ENCODE data around the gene BBLN. TPM values are rescaled to one million over a fixed set of nuclear protein-coding genes. Genes with fewer than 3 reads are reported as not detected.
"Not testable (repeated sequence)": the region's sequence is repeated elsewhere in the genome, so short reads cannot be mapped to it uniquely, and the experiment has no call there.

BBLN gene
- total RNA-seq, 4 donors from 2014 or later = 202 to 310 (median 243) TPM

- Histone ChIP-seq H3K9me3 (peaks cover 0 to 7% (median 0%) of the 10 kb centered on the region in 4 donors), H3K27ac (no peak overlapping the region), H3K36me3 (peaks cover 13 to 91% (median 41%) of the 10 kb centered on the region in 3 donors), H3K4me1 (no peaks in the 10 kb centered on the region), H3K27me3 (no peaks in the 10 kb centered on the region), H3K4me3 (no peak overlapping the region)
- 88 to 89% methylated on average over 8 of the region's 8 CpGs for WGBS, 2 donors
- TF ChIP-seq POLR2A (IDR thresholded peaks at IDR 0.05) = no peak
- TF ChIP-seq, protein P1, sequence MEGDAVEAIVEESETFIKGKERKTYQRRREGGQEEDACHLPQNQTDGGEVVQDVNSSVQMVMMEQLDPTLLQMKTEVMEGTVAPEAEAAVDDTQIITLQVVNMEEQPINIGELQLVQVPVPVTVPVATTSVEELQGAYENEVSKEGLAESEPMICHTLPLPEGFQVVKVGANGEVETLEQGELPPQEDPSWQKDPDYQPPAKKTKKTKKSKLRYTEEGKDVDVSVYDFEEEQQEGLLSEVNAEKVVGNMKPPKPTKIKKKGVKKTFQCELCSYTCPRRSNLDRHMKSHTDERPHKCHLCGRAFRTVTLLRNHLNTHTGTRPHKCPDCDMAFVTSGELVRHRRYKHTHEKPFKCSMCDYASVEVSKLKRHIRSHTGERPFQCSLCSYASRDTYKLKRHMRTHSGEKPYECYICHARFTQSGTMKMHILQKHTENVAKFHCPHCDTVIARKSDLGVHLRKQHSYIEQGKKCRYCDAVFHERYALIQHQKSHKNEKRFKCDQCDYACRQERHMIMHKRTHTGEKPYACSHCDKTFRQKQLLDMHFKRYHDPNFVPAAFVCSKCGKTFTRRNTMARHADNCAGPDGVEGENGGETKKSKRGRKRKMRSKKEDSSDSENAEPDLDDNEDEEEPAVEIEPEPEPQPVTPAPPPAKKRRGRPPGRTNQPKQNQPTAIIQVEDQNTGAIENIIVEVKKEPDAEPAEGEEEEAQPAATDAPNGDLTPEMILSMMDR (IDR thresholded peaks at IDR 0.05) = no peak
- TF ChIP-seq EP300 (IDR thresholded peaks at IDR 0.05) = no peak
- DNase-seq (ENCODE audit: low spot score in 2 of 2) = no peak
Observed at GRCh38 chr9:128180001-128180400, 19.9 kb downstream of the BBLN start.

DNA sequence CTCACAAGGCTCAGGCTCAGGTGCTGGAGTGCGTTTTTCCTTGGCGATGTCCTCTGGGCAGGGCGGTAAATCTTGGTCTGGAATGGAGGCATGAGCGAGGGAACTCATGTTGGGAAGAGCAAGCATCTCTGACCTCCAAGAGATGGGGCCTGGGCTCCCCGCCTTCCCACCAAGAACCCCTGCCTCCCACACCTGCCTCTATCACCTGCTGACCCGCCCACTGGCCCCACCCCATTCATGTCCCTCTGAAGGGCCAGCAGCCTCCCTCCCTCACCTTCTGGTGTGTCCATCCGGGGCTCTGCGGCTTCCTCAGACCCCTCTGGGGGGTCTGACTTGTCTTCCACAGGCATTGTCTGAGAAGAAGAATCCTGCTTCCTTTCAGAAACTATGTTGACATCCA, 20.4 kb downstream of the BBLN start:
- Histone ChIP-seq H3K4me1 (no peaks in the 10 kb centered on the region), H3K4me3 (no peak overlapping the region), H3K36me3 (peaks cover 13 to 91% (median 41%) of the 10 kb centered on the region in 3 donors), H3K27me3 (no peaks in the 10 kb centered on the region), H3K9me3 (peaks cover 0 to 7% (median 0%) of the 10 kb centered on the region in 4 donors), H3K27ac (no peak overlapping the region)
- no peak for DNase-seq (ENCODE audit: low spot score in 2 of 2)
- no peak for TF ChIP-seq POLR2A (IDR thresholded peaks at IDR 0.05)
- no peak for TF ChIP-seq EP300 (IDR thresholded peaks at IDR 0.05)
- WGBS, 2 donors = 97 to 98% methylated on average over 8 of the region's 8 CpGs

DNA sequence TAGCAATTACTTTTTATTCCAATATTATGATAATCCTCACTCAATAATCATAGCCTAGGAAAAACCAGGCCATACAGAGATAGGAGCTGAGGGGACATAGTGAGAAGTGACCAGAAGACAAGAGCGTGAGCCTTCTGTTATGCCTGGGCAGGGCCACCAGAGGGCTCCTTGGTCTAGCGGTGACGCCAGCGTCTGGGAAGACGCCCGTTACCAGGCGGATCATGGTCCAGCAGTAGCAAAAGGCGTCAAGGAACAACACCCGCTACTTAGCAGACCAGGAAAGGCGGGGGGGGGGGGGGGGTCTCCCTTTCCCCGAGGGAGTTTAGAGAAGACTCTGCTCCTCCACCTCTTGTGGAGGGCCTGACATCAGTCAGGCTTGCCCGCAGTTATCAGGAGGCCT, 21.4 kb downstream of the BBLN start:
- not testable (repeated sequence) for H3K4me1 ChIP-seq, H3K4me3 ChIP-seq, H3K9me3 ChIP-seq, H3K27me3 ChIP-seq, H3K27ac ChIP-seq
- WGBS, 2 donors = 13 to 21% methylated on average over 10 to 12 of the region's 12 CpGs
- H3K36me3 ChIP-seq = peaks cover 13 to 91% (median 34%) of the 10 kb centered on the region in 3 donors
- peak in 1 of 2 donors; percentile 33 for DNase-seq (ENCODE audit: low spot score in 2 of 2)
- TF ChIP-seq, protein P1 (IDR thresholded peaks at IDR 0.05) = peak; percentile 36 to 60 (median 48)

DNA sequence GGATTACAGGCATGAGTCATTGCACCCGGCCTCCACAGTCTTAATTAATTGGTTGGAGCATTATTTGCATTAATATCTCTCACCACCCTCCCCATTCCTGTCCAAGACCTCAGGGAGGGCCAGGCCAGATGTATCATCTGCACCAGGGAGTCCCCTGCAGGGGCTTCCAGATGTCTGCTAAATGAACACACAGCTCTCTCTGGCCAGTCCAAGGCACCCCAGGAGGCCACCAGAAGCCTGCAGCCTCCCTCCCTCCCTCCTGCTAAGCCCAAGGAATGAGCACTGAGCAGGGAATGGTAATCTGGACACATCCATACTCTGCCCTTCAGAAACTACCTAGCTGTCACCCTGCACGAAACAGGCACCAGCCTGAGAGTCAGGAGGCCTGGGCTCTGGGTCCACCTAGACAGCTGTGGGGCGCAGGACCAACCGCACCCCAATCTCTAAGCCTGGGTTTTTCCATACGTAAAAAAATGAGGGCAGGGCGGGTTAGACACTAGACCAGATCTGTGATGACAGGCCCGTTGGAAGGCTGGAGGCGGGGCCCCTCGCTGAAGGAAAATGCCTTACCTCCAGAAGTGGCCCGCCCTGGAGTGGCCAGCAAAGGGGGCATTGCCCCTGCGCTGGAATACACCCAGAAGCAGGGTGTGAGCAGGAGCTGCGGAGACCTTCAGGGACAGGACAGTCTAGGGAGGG, 23.0 kb downstream of the BBLN start:
- H3K36me3 ChIP-seq = peaks cover 13 to 88% (median 39%) of the 10 kb centered on the region in 3 donors
- DNase-seq (ENCODE audit: low spot score in 2 of 2) = no peak
- peaks cover 0 to 7% (median 0%) of the 10 kb centered on the region in 4 donors for H3K9me3 ChIP-seq
- H3K27me3 ChIP-seq = no peaks in the 10 kb centered on the region
- no peak for TF ChIP-seq EP300 (IDR thresholded peaks at IDR 0.05)
- TF ChIP-seq, protein P1 (IDR thresholded peaks at IDR 0.05) = no peak
- no peak for TF ChIP-seq POLR2A (IDR thresholded peaks at IDR 0.05)
- no peaks in the 10 kb centered on the region for H3K4me1 ChIP-seq
- H3K27ac ChIP-seq = no peak overlapping the region
- WGBS, 2 donors = 87% methylated on average over 12 of the region's 12 CpGs
- H3K4me3 ChIP-seq = no peak overlapping the region

DNA sequence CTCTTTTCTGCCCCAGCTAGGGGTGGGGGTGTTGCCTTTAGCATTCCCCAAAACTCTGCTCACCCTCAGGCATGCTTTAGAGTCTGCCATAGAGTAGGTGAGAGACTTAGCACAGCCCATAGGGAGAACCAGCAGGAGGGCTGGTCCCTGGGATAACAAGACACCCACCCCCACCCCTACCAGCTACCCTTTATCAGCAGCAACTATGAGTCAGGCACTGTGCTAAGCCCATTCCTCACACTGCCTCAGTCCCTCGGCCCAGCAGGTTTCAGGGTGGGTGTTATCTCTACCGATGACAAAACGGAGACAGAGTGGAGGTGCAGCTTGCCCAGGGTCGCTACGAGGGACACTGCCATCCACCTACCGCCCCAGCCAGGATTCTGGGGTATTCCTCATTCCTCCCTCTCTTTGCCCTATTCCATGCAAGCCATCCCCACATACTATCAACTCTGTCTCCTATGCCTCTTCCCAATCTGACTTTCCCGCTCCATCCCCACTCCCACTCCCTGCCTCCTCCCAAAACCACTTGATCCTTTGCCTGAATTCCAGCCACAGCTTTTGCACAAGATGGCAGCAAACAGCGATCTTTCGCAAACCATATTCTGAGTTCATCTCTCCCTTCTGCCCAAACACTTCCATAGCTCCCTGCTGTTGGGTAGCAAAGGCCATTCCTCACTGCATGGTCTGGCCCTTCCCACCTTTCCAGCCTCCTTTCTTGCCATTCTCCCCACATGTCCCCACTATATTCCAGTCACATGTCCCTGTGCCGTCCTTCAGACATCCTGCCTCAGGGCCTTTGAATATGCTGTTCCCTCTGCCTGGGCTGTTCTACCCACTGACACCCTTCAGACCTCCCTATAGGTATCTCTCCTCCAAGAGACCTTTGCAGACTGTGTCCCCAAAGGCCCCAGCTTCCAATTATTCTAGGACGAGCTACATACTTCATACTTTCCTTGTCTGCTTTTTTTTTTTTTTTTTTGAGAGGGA, 26.2 kb downstream of the BBLN start:
- Histone ChIP-seq H3K4me3 (no peak overlapping the region), H3K27me3 (no peaks in the 10 kb centered on the region), H3K27ac (no peak overlapping the region), H3K36me3 (peaks cover 0 to 80% (median 15%) of the 10 kb centered on the region in 3 donors), H3K4me1 (peaks cover 0 to 16% (median 8%) of the 10 kb centered on the region in 4 donors), H3K9me3 (no peaks in the 10 kb centered on the region)
- no peak for TF ChIP-seq EP300 (IDR thresholded peaks at IDR 0.05)
- TF ChIP-seq, protein P1 (IDR thresholded peaks at IDR 0.05) = no peak
- 90 to 95% methylated on average over 11 of the region's 11 CpGs for WGBS, 2 donors
- DNase-seq (ENCODE audit: low spot score in 2 of 2) = no peak
